GM12891 (cell line): ENCODE measurements around the gene C3orf33.

Experiments used
- POLR2A ChIP-seq: IDR thresholded peaks from 2 replicates; pipeline ENCODE4 v1.6.1; 2011; ENCODE audit warnings: low read depth, low read length, control low read depth
- POLR2AphosphoS5 ChIP-seq: IDR thresholded peaks from 2 replicates; pipeline ENCODE4 v1.6.1; 2011; ENCODE audit warnings: low read depth, low read length, control low read depth
- POU2F2 ChIP-seq: IDR thresholded peaks from 2 replicates; pipeline ENCODE4 v1.6.1; 2011; ENCODE audit warnings: low read depth, mild to moderate bottlenecking, control low read depth, low read length, moderate library complexity
- SPI1 ChIP-seq: IDR thresholded peaks from 2 replicates; pipeline ENCODE4 v1.6.1; 2011; ENCODE audit warnings: low read depth, low read length, control low read depth
- TAF1 ChIP-seq: IDR thresholded peaks from 2 replicates; pipeline ENCODE4 v1.6.1; 2011; ENCODE audit warnings: low read depth, low read length, control low read depth

DNA sequence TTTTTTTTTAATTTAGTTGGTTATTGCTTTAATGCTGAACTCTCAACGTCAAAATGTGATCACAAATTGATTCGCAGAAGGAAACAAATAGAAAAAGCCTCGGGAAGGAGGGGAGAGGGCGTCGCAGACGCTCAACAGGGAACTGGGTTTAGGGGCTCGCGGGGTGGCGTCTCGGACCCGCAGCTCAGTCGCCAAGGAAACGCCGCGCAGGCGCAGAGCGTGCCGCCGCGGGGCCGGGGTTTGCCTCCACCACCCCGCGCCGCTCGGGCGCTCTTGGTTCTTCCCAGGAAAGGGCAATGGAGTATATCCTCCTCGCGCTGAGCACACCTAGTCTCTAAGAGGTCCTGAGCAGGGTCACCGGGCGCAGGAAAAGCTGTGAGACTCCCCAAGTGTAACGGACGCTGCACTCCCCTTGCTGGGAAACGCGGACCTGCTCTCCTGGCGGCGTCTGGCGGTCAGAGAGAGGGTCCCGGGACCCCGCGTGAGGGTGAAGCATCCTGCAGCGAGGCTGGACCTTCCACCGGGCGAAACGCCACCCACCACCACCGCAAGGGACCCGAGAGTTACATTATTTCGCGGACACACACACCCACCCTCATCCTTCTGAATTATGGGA is 62.0 kb downstream of the C3orf33 start:
- TF ChIP-seq POLR2A (no peak), POU2F2 (no peak), POLR2AphosphoS5 (no peak), SPI1 (no peak), TAF1 (no peak)
